HEK293 (cell line): ENCODE results near the gene PLPP6.

ENCODE experiments used
- CTCF ChIA-PET: fragments of 350-600 bp; formaldehyde crosslinking; extraction: SDS; loops from one replicate; lab custom pipeline; 2021; ENCODE audit warnings: antibody characterized with exemption; lab: Yijun Ruan, JAX
- POLR2A ChIA-PET: fragments of 300-600 bp; formaldehyde crosslinking; extraction: SDS; loops from one replicate; lab custom pipeline; 2020; ENCODE audit warnings: antibody characterized with exemption, inconsistent platforms; lab: Yijun Ruan, JAX
- H3K27ac ChIP-seq: fragments of 200-500 bp; sonication (Bioruptor generic); 2 replicates; pipeline ENCODE4 v1.5.1; 2014; ENCODE audit warnings: low read depth, low read length, control low read depth, inconsistent platforms; ENCODE audit errors: extremely low read depth
- H3K36me3 ChIP-seq, 2 experiments: fragments of 200-500 bp in 1 of 2; sonication (Bioruptor generic) in 1 of 2; 1 replicate in 1 of 2; 2 replicates in 1 of 2; pipeline ENCODE4 v1.5.1; 2014 to 2017; ENCODE audit warnings: inconsistent platforms in 2 of 2, low read length in 2 of 2; ENCODE audit not compliant: control insufficient read depth in 2 of 2, insufficient read depth in 1 of 2
- H3K4me1 ChIP-seq: fragments of 200-500 bp; sonication (Bioruptor generic); 2 replicates; pipeline ENCODE4 v1.5.1; 2014; ENCODE audit warnings: mild to moderate bottlenecking, low read length, inconsistent platforms; ENCODE audit not compliant: control insufficient read depth, insufficient read depth
- H3K4me3 ChIP-seq: 2 replicates; pipeline ENCODE4 v1.5.1; 2011; ENCODE audit warnings: low read depth, mild to moderate bottlenecking, control low read depth, low read length, moderate library complexity
- H3K9me3 ChIP-seq: fragments of 200-500 bp; sonication (Bioruptor generic); 2 replicates; pipeline ENCODE4 v1.5.1; 2014; ENCODE audit warnings: low read depth, low read length, inconsistent platforms; ENCODE audit not compliant: control insufficient read depth, insufficient read depth
- EGR2 ChIP-seq: fragments of 450-650 bp; formaldehyde crosslinking; IDR thresholded peaks from 2 replicates; pipeline ENCODE4 v1.5.1; 2016; ENCODE audit warnings: low read depth, missing biosample characterization, missing genetic modification characterization
- GLI4 ChIP-seq: fragments of 450-650 bp; formaldehyde crosslinking; IDR thresholded peaks from 2 replicates; pipeline ENCODE4 v1.5.1; 2016; ENCODE audit warnings: missing biosample characterization, missing genetic modification characterization
- KLF7 ChIP-seq: fragments of 450-650 bp; formaldehyde crosslinking; IDR thresholded peaks from 2 replicates; pipeline ENCODE4 v1.5.1; 2016; ENCODE audit warnings: missing biosample characterization, missing genetic modification characterization, borderline replicate concordance
- KLF9 ChIP-seq: fragments of 450-650 bp; formaldehyde crosslinking; IDR thresholded peaks from 2 replicates; pipeline ENCODE4 v1.5.1; 2016; ENCODE audit warnings: missing biosample characterization, missing genetic modification characterization, low read depth
- MZF1 ChIP-seq: fragments of 450-650 bp; formaldehyde crosslinking; IDR thresholded peaks from 2 replicates; pipeline ENCODE4 v1.5.1; 2017; ENCODE audit warnings: missing biosample characterization, missing genetic modification characterization, borderline replicate concordance
- WT1 ChIP-seq: fragments of 450-650 bp; formaldehyde crosslinking; IDR thresholded peaks from 2 replicates; pipeline ENCODE4 v1.5.1; 2016; ENCODE audit warnings: missing biosample characterization, missing genetic modification characterization
- ZBTB20 ChIP-seq: fragments of 450-650 bp; formaldehyde crosslinking; IDR thresholded peaks from 2 replicates; pipeline ENCODE4 v1.5.1; 2016; ENCODE audit warnings: missing biosample characterization, missing genetic modification characterization
- ZBTB21 ChIP-seq: fragments of 450-650 bp; formaldehyde crosslinking; IDR thresholded peaks from 2 replicates; pipeline ENCODE4 v1.5.1; 2017; ENCODE audit warnings: missing biosample characterization, missing genetic modification characterization
- ZBTB8A ChIP-seq: fragments of 450-650 bp; formaldehyde crosslinking; IDR thresholded peaks from 2 replicates; pipeline ENCODE4 v1.5.1; 2016; ENCODE audit warnings: missing biosample characterization, missing genetic modification characterization
- ZEB2 ChIP-seq: fragments of 450-650 bp; formaldehyde crosslinking; IDR thresholded peaks from 2 replicates; pipeline ENCODE4 v1.5.1; 2016; ENCODE audit warnings: missing biosample characterization, missing genetic modification characterization
- ZNF2 ChIP-seq: fragments of 450-650 bp; formaldehyde crosslinking; IDR thresholded peaks from 2 replicates; pipeline ENCODE4 v1.5.1; 2016; ENCODE audit warnings: missing biosample characterization, missing genetic modification characterization
- ZNF239 ChIP-seq: fragments of 450-650 bp; formaldehyde crosslinking; IDR thresholded peaks from 2 replicates; pipeline ENCODE4 v1.5.1; 2016; ENCODE audit warnings: missing biosample characterization, missing genetic modification characterization
- ZNF544 ChIP-seq: fragments of 450-650 bp; formaldehyde crosslinking; IDR thresholded peaks from 2 replicates; pipeline ENCODE4 v1.5.0; 2017; ENCODE audit warnings: missing biosample characterization, missing genetic modification characterization
- ZNF561 ChIP-seq: fragments of 450-650 bp; IDR thresholded peaks from 2 replicates; pipeline ENCODE4 v1.5.1; 2018; ENCODE audit warnings: missing biosample characterization, missing genetic modification characterization, borderline replicate concordance
- ZNF571 ChIP-seq: fragments of 450-650 bp; formaldehyde crosslinking; IDR thresholded peaks from 2 replicates; pipeline ENCODE4 v1.5.0; 2017; ENCODE audit warnings: missing biosample characterization, missing genetic modification characterization
- ZNF596 ChIP-seq: fragments of 450-650 bp; IDR thresholded peaks from 2 replicates; pipeline ENCODE4 v1.5.0; 2018; ENCODE audit warnings: missing biosample characterization, mild to moderate bottlenecking, missing genetic modification characterization, moderate library complexity
- ZNF629 ChIP-seq: fragments of 450-650 bp; formaldehyde crosslinking; IDR thresholded peaks from 2 replicates; pipeline ENCODE4 v1.5.1; 2017; ENCODE audit warnings: missing biosample characterization, missing genetic modification characterization
- ZXDB ChIP-seq: fragments of 450-650 bp; formaldehyde crosslinking; IDR thresholded peaks from 2 replicates; pipeline ENCODE4 v1.5.1; 2016; ENCODE audit warnings: missing biosample characterization, missing genetic modification characterization
- TF ChIP-seq, protein P1 (sequence below): fragments of 450-650 bp; formaldehyde crosslinking; IDR thresholded peaks from 2 replicates; pipeline ENCODE4 v1.5.1; 2016; ENCODE audit warnings: missing biosample characterization, missing genetic modification characterization
- TF ChIP-seq, protein P2 (sequence below): fragments of 450-650 bp; formaldehyde crosslinking; IDR thresholded peaks from 2 replicates; pipeline ENCODE4 v1.5.1; 2016; ENCODE audit warnings: missing biosample characterization, missing genetic modification characterization
- TF ChIP-seq, protein P3 (sequence below): fragments of 450-650 bp; formaldehyde crosslinking; conservative IDR thresholded peaks from 2 replicates; pipeline ENCODE4 v1.5.1; 2016; ENCODE audit warnings: low read depth, missing biosample characterization, missing genetic modification characterization
- TF ChIP-seq, protein P4 (sequence below): fragments of 450-650 bp; formaldehyde crosslinking; IDR thresholded peaks from 2 replicates; pipeline ENCODE4 v1.5.1; 2016; ENCODE audit warnings: missing biosample characterization, missing genetic modification characterization
- TF ChIP-seq, protein P5 (sequence below): fragments of 450-650 bp; formaldehyde crosslinking; IDR thresholded peaks from 2 replicates; pipeline ENCODE4 v1.5.1; 2017; ENCODE audit warnings: missing biosample characterization, missing genetic modification characterization
- TF ChIP-seq, protein P6 (sequence below): fragments of 450-650 bp; formaldehyde crosslinking; IDR thresholded peaks from 2 replicates; pipeline ENCODE4 v1.5.1; 2016; ENCODE audit warnings: missing biosample characterization, missing genetic modification characterization, low read depth

PLPP6 gene

DNA sequence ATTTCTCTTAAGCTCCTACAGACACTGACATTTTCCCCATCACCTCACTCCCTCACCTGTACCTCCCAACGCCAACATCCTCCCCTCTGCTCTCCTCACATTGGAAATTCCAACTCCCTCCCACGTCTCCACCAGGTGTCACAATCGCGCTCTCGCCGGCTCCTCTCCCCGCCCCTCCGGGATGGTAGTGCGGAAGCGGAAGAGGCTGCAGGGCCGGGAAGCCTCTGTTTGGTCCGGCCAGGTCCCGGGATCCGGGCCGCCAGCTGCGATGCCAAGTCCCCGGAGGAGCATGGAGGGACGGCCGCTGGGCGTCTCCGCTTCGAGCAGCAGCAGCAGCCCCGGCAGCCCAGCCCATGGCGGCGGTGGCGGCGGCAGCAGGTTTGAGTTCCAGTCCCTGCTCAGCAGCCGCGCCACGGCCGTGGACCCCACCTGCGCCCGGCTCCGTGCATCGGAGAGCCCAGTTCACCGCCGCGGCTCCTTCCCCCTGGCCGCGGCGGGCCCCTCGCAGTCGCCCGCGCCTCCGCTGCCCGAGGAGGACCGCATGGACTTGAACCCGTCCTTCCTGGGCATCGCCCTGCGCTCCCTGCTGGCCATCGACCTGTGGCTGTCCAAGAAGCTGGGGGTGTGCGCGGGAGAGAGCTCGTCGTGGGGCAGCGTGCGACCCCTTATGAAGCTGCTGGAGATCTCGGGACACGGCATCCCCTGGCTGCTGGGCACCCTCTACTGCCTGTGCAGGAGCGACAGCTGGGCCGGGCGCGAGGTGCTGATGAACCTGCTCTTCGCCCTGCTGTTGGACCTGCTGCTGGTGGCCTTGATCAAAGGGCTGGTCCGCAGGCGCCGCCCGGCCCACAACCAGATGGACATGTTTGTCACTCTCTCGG lies at the start of gene PLPP6:
PLPP6 (plus strand) TSS at position 187 of the 881 bp plus-strand sequence; CDS start at position 269, 82 bp downstream.
- Histone ChIP-seq H3K4me1 (peaks cover 10% of the 10 kb centered on the region), H3K36me3 (no peaks in the 10 kb centered on the region), H3K9me3 (no peaks in the 10 kb centered on the region), H3K4me3 (peak within 1 kb of the TSS; percentile 86), H3K27ac (peak within 1 kb of the TSS; percentile 86)
- CTCF ChIA-PET: interaction anchor here (0.7 to 1.8 kb wide), 15 partner anchors 8 to 933 kb away, joined by 3 to 16 read pairs (median 3); no protein-coding TSS in a partner anchor
- POLR2A ChIA-PET: interaction anchor here (1.1 to 2.2 kb wide), 3 partner anchors 17 to 78 kb away, joined by 4 to 9 read pairs (median 6); partner anchors contain the start of genes AK3 and CDC37L1
- TF ChIP-seq KLF7 (tag by site-specific recombination): 0 out of 2 replicates have a peak, but pooled peaks have one; percentile 45
- TF ChIP-seq EGR2 (tag by site-specific recombination): peak; percentile 75
- TF ChIP-seq ZBTB21: no peak
- TF ChIP-seq ZXDB (tag by site-specific recombination): peak; percentile 62
- TF ChIP-seq ZNF596 (tag by site-specific recombination): no peak
- TF ChIP-seq ZNF544 (tag by site-specific recombination): no peak
- TF ChIP-seq, protein P1, sequence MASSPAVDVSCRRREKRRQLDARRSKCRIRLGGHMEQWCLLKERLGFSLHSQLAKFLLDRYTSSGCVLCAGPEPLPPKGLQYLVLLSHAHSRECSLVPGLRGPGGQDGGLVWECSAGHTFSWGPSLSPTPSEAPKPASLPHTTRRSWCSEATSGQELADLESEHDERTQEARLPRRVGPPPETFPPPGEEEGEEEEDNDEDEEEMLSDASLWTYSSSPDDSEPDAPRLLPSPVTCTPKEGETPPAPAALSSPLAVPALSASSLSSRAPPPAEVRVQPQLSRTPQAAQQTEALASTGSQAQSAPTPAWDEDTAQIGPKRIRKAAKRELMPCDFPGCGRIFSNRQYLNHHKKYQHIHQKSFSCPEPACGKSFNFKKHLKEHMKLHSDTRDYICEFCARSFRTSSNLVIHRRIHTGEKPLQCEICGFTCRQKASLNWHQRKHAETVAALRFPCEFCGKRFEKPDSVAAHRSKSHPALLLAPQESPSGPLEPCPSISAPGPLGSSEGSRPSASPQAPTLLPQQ (tag by site-specific recombination): peak; percentile 92
- TF ChIP-seq ZBTB8A: 0 out of 2 replicates have a peak, but pooled peaks have one; percentile 16
- TF ChIP-seq, protein P2, sequence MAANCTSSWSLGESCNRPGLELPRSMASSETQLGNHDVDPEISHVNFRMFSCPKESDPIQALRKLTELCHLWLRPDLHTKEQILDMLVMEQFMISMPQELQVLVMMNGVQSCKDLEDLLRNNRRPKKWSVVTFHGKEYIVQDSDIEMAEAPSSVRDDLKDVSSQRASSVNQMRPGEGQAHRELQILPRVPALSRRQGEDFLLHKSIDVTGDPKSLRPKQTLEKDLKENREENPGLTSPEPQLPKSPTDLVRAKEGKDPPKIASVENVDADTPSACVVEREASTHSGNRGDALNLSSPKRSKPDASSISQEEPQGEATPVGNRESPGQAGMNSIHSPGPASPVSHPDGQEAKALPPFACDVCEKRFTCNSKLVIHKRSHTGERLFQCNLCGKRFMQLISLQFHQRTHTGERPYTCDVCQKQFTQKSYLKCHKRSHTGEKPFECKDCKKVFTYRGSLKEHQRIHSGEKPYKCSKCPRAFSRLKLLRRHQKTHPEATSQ (tag by site-specific recombination): no peak
- peak; percentile 84 for TF ChIP-seq ZBTB20 (tag by site-specific recombination)
- peak; percentile 93 for TF ChIP-seq ZEB2 (tag by site-specific recombination)
- TF ChIP-seq, protein P3, sequence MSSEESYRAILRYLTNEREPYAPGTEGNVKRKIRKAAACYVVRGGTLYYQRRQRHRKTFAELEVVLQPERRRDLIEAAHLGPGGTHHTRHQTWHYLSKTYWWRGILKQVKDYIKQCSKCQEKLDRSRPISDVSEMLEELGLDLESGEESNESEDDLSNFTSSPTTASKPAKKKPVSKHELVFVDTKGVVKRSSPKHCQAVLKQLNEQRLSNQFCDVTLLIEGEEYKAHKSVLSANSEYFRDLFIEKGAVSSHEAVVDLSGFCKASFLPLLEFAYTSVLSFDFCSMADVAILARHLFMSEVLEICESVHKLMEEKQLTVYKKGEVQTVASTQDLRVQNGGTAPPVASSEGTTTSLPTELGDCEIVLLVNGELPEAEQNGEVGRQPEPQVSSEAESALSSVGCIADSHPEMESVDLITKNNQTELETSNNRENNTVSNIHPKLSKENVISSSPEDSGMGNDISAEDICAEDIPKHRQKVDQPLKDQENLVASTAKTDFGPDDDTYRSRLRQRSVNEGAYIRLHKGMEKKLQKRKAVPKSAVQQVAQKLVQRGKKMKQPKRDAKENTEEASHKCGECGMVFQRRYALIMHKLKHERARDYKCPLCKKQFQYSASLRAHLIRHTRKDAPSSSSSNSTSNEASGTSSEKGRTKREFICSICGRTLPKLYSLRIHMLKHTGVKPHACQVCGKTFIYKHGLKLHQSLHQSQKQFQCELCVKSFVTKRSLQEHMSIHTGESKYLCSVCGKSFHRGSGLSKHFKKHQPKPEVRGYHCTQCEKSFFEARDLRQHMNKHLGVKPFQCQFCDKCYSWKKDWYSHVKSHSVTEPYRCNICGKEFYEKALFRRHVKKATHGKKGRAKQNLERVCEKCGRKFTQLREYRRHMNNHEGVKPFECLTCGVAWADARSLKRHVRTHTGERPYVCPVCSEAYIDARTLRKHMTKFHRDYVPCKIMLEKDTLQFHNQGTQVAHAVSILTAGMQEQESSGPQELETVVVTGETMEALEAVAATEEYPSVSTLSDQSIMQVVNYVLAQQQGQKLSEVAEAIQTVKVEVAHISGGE (tag by site-specific recombination): peak; percentile 98
- peak; percentile 18; the same call in 1 of the 2 replicates for TF ChIP-seq KLF9
- peak; percentile 37; the same call in 1 of the 2 replicates for TF ChIP-seq ZNF629 (tag by site-specific recombination)
- TF ChIP-seq ZNF239 (tag by site-specific recombination): no peak
- TF ChIP-seq, protein P4, sequence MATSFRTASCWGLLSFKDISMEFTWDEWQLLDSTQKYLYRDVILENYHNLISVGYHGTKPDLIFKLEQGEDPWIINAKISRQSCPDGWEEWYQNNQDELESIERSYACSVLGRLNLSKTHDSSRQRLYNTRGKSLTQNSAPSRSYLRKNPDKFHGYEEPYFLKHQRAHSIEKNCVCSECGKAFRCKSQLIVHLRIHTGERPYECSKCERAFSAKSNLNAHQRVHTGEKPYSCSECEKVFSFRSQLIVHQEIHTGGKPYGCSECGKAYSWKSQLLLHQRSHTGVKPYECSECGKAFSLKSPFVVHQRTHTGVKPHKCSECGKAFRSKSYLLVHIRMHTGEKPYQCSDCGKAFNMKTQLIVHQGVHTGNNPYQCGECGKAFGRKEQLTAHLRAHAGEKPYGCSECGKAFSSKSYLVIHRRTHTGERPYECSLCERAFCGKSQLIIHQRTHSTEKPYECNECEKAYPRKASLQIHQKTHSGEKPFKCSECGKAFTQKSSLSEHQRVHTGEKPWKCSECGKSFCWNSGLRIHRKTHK (tag by site-specific recombination): no peak
- no peak for TF ChIP-seq GLI4 (tag by site-specific recombination)
- no peak for TF ChIP-seq ZNF571 (tag by site-specific recombination)
- TF ChIP-seq MZF1 (tag by site-specific recombination): no peak
- TF ChIP-seq, protein P5, sequence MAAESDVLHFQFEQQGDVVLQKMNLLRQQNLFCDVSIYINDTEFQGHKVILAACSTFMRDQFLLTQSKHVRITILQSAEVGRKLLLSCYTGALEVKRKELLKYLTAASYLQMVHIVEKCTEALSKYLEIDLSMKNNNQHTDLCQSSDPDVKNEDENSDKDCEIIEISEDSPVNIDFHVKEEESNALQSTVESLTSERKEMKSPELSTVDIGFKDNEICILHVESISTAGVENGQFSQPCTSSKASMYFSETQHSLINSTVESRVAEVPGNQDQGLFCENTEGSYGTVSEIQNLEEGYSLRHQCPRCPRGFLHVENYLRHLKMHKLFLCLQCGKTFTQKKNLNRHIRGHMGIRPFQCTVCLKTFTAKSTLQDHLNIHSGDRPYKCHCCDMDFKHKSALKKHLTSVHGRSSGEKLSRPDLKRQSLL (tag by site-specific recombination): no peak
- TF ChIP-seq ZNF2: no peak
- TF ChIP-seq WT1 (tag by site-specific recombination): peak; percentile 47; the same call in 1 of the 2 replicates
- TF ChIP-seq ZNF561: 0 out of 2 replicates have a peak, but pooled peaks have one; percentile 27
- TF ChIP-seq, protein P6, sequence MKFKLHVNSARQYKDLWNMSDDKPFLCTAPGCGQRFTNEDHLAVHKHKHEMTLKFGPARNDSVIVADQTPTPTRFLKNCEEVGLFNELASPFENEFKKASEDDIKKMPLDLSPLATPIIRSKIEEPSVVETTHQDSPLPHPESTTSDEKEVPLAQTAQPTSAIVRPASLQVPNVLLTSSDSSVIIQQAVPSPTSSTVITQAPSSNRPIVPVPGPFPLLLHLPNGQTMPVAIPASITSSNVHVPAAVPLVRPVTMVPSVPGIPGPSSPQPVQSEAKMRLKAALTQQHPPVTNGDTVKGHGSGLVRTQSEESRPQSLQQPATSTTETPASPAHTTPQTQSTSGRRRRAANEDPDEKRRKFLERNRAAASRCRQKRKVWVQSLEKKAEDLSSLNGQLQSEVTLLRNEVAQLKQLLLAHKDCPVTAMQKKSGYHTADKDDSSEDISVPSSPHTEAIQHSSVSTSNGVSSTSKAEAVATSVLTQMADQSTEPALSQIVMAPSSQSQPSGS: no peak
